ENCODE measurements around the gene U2AF1.
"Not testable (repeated sequence)": the region's sequence is repeated elsewhere in the genome, so short reads cannot be mapped to it uniquely, and the experiment has no call there.

U2AF1 gene

DNA sequence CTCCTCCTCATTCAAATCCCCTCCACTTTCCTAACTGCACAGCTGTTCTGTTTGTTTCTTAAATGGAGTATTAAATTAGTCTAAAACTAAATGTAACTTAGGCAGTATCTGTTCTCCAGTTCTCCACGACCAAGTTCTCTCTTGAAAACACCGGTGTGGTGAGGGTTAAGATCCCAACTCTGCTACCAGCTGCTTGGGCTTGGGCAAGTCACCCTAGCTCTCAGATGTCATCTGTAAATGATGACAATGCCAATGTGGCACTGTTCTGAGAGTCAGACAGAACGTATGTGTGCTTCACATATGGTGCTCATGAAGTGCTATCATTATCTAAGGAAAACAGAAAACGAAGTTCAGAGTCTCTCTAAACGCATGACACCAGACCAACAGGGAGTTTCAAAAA, 2.7 kb downstream of the U2AF1 start:
- H3K36me3 ChIP-seq; H3K4me3 ChIP-seq (ENCODE audit: low read depth in 1 of 2, low read length in 1 of 2); H3K4me1 ChIP-seq (ENCODE audit: control insufficient read depth in 1 of 2, insufficient read depth in 1 of 2, low read depth in 1 of 2, low read length in 1 of 2); H3K9me3 ChIP-seq; H3K27me3 ChIP-seq: not testable (repeated sequence)
- peak overlapping the region; percentile 61 for H3K27ac ChIP-seq

DNA sequence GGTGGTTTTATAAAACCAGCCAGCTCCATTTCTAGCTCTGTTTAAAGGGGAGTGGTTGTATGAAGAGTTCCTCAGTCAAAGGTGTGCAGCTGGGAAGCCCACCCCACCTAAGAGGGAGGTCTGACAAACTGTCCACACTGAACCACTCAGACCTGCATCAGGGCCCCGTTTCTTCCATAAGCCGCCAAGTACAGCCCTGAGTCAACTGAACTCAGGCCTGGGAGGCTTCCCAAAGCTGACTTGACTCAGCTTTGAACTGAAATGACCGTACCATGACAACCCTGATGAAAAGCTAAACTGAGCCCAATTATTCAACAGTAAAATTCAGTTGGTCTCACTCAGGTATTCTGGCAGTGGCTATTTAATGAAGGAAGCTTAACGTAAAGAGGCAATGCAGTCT, 5.1 kb downstream of the U2AF1 start:
- not testable (repeated sequence) for H3K27ac ChIP-seq; H3K4me3 ChIP-seq (ENCODE audit: low read depth in 1 of 2, low read length in 1 of 2); H3K4me1 ChIP-seq (ENCODE audit: control insufficient read depth in 1 of 2, insufficient read depth in 1 of 2, low read depth in 1 of 2, low read length in 1 of 2); H3K36me3 ChIP-seq; H3K27me3 ChIP-seq; H3K9me3 ChIP-seq

DNA sequence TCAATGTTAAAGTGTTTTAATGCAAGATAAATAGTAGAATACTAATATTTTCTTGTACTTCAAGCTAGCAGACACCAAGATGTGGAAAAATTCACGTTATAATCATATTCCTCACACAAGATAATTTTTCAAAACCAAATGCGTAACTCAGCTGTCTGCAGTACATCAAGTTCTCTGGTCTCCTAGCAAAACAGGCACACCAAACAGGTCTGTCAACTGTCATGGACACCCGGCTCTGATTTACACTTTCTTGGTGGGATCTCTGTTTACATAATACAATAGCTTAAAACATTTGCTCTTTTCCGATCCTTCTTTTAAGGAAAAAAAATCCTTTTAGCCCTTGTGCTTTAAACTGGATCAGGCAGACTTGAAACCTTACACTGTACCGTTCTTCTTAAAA, 5.7 kb downstream of the U2AF1 start:
- H3K27me3 ChIP-seq; H3K4me3 ChIP-seq (ENCODE audit: low read depth in 1 of 2, low read length in 1 of 2); H3K9me3 ChIP-seq; H3K4me1 ChIP-seq (ENCODE audit: control insufficient read depth in 1 of 2, insufficient read depth in 1 of 2, low read depth in 1 of 2, low read length in 1 of 2); H3K27ac ChIP-seq; H3K36me3 ChIP-seq: not testable (repeated sequence)

DNA sequence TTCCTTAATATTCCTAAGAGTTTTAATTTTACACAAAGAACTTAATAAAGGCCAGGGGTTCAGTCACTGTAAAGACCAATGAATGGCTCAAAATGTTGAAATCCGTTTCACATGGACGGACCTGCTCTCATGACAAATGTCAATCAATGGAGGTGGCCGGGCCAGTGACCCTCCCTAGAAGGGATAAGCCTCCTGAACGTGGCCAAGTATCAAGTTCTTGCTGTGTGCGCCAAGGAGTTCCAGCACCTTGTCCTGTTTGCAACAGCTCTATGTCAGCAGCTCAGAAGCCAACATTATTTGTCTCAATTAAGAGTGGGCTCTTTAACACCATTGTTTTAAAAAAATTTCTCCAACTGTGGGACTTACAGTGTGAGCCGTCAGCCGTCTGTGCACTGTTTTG, 6.4 kb downstream of the U2AF1 start:
- not testable (repeated sequence) for H3K27me3 ChIP-seq; H3K9me3 ChIP-seq; H3K4me1 ChIP-seq (ENCODE audit: control insufficient read depth in 1 of 2, insufficient read depth in 1 of 2, low read depth in 1 of 2, low read length in 1 of 2); H3K36me3 ChIP-seq; H3K4me3 ChIP-seq (ENCODE audit: low read depth in 1 of 2, low read length in 1 of 2); H3K27ac ChIP-seq

DNA sequence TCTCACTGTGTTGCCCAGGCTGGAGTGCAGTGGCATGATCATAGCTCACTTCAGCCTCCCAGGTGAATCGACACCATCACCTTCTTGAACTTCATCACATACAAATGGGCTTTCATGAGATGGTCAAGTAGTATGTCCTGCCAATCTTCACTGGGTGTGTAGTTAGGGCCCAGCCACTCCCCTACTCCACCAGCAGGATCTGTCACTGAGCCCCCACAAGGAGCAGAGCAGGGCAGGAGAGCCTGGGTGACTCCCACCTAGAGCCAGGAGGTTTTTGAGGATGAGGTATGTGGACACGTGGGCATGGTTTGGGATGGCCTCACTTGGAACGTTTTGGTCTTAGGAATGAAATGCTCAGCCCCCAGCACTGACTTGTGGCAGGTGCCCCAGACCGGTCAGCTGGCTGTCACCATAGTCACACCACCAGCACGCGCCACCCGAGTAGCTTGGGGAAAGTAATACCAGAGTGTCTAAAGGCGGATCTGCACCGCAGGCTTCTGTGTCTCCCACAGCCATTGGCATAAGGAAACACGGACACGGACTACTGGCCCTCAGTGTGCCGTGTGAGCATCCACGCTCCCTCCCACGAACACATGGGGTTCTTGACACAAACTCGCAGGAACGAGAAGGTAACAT, 15.3 kb downstream of the U2AF1 start:
- H3K9me3 ChIP-seq; H3K27me3 ChIP-seq; H3K27ac ChIP-seq; H3K4me3 ChIP-seq (ENCODE audit: low read depth in 1 of 2, low read length in 1 of 2); H3K4me1 ChIP-seq (ENCODE audit: control insufficient read depth in 1 of 2, insufficient read depth in 1 of 2, low read depth in 1 of 2, low read length in 1 of 2); H3K36me3 ChIP-seq: not testable (repeated sequence)

DNA sequence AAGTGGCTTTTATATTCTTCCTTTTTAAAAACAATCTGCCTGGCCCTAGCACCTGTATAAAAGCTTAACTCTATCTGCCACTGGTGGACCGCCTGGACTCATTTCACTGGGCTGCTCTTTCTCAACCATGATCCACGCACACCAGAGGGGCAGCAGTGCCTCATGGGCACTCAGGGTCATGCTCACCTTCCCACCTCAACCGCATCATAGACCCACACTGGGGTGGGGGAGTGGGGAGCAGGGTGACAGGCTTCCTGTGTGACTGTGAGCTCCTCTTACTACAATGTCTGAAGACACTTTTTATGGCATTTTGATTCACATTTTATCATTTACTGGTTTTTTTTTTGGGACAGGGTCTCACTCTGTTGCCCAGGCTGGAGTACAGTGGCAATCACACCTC, 16.4 kb downstream of the U2AF1 start:
- H3K4me3 ChIP-seq (ENCODE audit: low read depth in 1 of 2, low read length in 1 of 2); H3K9me3 ChIP-seq; H3K4me1 ChIP-seq (ENCODE audit: control insufficient read depth in 1 of 2, insufficient read depth in 1 of 2, low read depth in 1 of 2, low read length in 1 of 2); H3K27ac ChIP-seq; H3K27me3 ChIP-seq; H3K36me3 ChIP-seq: not testable (repeated sequence)

DNA sequence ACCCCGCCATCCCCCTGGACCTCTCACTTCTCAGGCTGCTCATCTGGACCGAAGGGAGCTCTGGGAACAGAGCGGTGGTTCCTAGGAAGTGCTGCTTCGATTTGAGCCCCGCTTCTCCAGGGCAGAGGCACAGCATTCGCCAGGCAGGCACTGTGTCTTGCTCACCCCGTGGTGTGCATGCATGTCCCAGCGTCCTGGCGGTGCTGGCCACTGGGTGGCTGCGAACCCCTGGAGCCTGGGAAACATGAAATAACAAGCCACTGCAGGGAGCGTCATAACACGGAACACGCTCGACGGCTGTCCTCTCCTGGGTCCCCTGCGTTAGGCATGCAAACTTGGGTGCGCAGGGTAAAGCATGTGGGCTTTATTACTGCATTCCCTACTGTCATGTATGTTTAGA, 17.9 kb downstream of the U2AF1 start:
- H3K36me3 ChIP-seq; H3K27ac ChIP-seq; H3K4me1 ChIP-seq (ENCODE audit: control insufficient read depth in 1 of 2, insufficient read depth in 1 of 2, low read depth in 1 of 2, low read length in 1 of 2); H3K27me3 ChIP-seq; H3K9me3 ChIP-seq; H3K4me3 ChIP-seq (ENCODE audit: low read depth in 1 of 2, low read length in 1 of 2): not testable (repeated sequence)

DNA sequence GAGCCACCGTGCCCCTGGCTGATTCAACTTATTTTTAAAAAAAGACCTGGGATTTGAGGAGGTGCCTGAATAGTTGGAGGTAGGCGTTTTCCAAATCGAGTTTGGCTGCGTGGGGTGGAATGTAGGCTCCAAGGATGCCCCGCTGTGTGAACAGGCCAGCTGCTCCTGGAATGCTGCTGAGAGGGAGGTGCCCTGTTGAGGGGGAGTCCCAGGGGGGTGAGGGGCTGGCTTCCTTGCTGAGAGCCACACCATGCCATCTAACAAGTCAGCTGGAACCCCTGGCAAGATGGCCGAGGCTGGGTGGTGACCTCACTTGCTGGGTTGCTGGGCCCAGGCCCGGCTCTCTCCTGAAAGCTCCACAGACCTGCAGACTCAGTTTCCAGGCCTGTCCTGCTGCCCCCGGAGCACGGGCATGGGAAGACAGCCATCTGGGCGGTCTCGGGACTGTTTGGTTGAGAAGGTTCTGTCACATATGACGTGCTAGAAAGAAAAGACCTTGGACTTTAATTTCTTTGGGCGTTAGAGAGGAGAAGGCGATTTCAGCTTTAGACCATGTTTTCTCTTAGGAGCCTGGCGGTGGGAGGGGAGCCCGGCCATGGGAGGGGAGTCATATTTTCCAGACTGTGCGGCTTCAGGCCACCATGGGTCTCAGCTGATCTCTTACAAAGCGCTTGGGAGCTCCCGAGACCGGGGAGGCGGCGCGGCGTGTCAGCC, 24.6 kb downstream of the U2AF1 start:
- not testable (repeated sequence) for H3K9me3 ChIP-seq; H3K27me3 ChIP-seq; H3K36me3 ChIP-seq; H3K4me1 ChIP-seq (ENCODE audit: control insufficient read depth in 1 of 2, insufficient read depth in 1 of 2, low read depth in 1 of 2, low read length in 1 of 2); H3K4me3 ChIP-seq (ENCODE audit: low read depth in 1 of 2, low read length in 1 of 2); H3K27ac ChIP-seq

DNA sequence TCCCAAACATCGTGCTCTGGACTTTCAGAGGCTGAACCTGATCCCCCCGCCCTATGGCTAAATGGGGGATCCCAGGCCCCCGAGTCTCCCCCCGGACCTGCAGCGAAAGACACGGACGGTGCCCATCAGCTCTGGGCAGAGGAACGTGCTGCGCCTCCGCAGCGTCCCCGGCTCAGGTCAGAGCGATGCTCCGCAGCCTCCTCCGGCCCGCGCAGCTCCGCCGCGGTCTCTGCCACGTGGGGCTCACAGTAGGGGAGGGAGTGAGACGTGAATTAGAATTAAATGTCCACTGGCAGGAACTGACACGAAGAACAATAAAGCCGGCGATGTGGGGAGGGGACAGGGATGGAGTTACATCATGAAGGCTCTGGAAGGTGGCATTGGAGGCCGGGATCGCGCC, 30.7 kb downstream of the U2AF1 start:
- H3K9me3 ChIP-seq; H3K4me1 ChIP-seq (ENCODE audit: control insufficient read depth in 1 of 2, insufficient read depth in 1 of 2, low read depth in 1 of 2, low read length in 1 of 2); H3K36me3 ChIP-seq; H3K27ac ChIP-seq; H3K27me3 ChIP-seq; H3K4me3 ChIP-seq (ENCODE audit: low read depth in 1 of 2, low read length in 1 of 2): not testable (repeated sequence)

DNA sequence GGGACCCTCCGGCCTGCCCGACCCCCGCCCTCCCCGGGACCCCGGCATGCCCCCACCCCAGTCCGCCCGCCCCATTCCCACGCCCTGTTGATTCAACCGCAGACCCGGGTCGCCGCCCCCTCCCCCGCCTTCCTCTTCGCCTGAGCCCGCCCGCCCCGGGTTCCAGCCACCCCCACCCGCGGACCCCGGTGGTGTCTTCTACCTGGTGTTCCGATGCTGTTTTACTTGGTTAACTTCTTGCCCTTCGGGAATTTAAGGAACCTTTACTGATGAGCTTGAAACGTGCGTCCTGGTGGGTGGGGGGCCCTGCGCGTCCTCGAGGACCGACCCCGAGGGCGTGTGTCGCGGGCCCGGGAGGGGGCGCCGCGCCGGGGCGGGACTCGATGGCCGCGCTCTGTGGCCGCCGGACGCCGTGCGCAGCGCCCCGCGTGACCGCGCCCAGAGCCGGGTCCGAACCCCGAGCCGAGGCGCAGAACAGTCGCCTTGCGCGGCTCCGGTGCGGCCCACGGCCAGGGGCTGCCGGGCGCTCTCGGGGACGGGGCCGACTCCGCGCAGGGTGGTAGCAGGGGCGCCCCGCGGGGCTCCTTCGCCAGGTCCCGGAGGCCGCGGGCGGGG, 31.2 kb downstream of the U2AF1 start:
- H3K27ac ChIP-seq; H3K9me3 ChIP-seq; H3K36me3 ChIP-seq; H3K27me3 ChIP-seq; H3K4me3 ChIP-seq (ENCODE audit: low read depth in 1 of 2, low read length in 1 of 2); H3K4me1 ChIP-seq (ENCODE audit: control insufficient read depth in 1 of 2, insufficient read depth in 1 of 2, low read depth in 1 of 2, low read length in 1 of 2): not testable (repeated sequence)

DNA sequence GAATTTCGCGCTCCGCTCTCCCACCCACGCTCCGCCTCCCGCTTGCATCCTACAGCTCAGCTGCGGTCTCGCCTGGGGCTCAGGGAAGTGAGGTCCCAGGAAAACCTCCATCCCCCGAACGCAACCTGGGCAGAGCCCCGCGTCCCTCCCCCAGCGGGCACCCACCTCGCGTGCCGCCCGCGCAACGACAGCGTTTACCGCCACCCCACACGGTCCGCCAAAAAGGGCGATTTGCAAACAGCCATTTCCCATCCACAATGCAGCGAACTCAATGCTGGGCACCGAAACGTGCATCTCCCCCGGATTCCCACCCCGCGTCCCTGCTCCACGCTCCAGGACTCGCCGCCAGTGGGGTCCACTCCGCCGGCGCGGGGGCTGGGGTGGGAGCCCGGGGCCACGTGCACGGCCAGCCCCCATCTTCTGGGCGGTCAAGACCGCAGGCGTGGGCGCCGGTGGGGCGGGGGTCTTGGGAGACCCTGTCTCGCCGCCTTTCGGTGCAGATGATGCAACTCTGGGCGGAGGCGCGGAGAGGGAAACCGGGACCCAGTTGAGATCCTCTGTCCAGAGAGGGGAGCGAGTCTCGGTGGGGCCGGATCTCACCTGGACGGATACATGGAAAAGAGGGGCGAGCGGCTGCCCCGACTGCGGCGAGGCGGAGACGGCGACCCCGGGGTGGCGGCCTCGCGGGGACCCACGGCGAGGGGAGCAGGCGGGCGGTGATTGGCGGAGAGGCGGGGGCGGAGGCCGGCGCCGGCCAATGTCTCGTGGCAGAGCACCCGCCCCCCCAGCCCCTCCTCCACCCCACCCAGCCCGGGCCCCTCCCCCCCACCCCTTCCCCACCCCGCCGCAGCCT, 32.0 kb downstream of the U2AF1 start, which contains the start of gene CBS:
Gene CBS (minus strand): TSS at position 666 of the 853 bp plus-strand sequence. CDS start 3,642 bp downstream, outside the sequence.
- H3K4me3 ChIP-seq (ENCODE audit: low read depth in 1 of 2, low read length in 1 of 2); H3K36me3 ChIP-seq; H3K27me3 ChIP-seq; H3K9me3 ChIP-seq; H3K4me1 ChIP-seq (ENCODE audit: control insufficient read depth in 1 of 2, insufficient read depth in 1 of 2, low read depth in 1 of 2, low read length in 1 of 2); H3K27ac ChIP-seq: not testable (repeated sequence)

DNA sequence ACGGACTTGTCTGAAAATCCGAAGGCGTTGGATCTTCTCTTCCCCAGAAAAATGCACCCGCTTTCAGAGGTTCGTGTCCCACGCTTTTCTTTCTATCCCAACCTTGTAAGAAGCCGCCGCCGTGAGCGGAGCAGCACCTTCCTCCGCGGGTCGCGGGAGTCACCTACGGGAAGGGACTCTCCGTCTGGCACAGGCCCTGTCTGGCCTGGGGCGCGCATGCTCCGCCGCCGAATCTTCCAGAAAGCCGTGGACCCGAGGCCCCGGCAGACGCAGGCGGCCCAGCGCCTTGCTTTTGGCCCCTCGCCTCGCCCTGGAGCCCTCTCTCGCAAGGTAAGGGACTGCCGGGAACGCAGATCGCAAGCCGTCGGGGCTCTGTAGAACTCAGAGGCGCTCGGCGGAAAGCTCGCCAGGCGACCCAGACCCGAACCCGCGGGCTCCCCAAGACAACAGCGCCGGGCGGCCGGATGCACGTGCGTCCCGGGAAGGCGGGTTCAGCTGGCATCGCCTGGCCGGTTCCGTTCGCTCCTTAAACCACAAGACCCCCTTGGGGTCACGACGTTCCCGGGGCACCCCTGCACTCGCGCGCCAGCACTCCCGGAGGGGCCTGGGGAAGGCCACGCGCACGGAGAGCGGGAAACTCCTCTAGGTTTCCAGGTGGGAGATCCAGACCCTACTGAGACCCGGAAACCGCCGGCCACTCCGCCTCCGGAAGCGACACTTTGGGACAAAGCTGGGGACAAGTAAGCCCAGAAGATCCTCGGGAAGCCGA, 32.8 kb downstream of the U2AF1 start:
- not testable (repeated sequence) for H3K4me1 ChIP-seq (ENCODE audit: control insufficient read depth in 1 of 2, insufficient read depth in 1 of 2, low read depth in 1 of 2, low read length in 1 of 2); H3K27ac ChIP-seq; H3K9me3 ChIP-seq; H3K27me3 ChIP-seq; H3K4me3 ChIP-seq (ENCODE audit: low read depth in 1 of 2, low read length in 1 of 2); H3K36me3 ChIP-seq

DNA sequence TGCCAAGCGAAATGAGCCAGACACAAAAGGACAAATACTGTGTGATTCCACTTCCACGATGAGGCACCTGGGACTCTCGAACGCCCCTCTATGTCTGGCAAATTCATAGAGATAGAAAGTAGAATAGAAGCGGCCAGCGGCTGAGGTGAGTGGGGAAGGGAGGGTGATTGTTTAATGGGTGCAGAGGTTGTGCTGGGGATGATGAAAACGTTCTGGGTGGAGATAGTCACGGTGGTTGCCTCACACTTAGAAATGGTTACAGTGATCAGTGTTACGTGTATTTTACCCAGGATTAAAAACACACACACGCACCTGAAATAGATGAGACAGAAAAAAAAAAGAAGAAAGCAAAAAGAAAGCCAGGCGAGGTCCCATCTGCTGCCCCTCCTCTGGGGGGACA, 34.6 kb downstream of the U2AF1 start:
- not testable (repeated sequence) for H3K4me3 ChIP-seq (ENCODE audit: low read depth in 1 of 2, low read length in 1 of 2); H3K36me3 ChIP-seq; H3K9me3 ChIP-seq; H3K27me3 ChIP-seq; H3K27ac ChIP-seq; H3K4me1 ChIP-seq (ENCODE audit: control insufficient read depth in 1 of 2, insufficient read depth in 1 of 2, low read depth in 1 of 2, low read length in 1 of 2)
